HG03039 (cell line): ENCODE results near the gene MAN1A2.
"Not testable (repeated sequence)": the region's sequence is repeated elsewhere in the genome, so short reads cannot be mapped to it uniquely, and the experiment has no call there.

Source experiments
- ATAC-seq: cut with Tn5 transposase; IDR thresholded peaks from one replicate; pipeline ENCODE4 v1.9.1; 2021; ENCODE audit warnings: mild to moderate bottlenecking, moderate library complexity; ENCODE audit not compliant: unreplicated experiment

MAN1A2 gene

GRCh38 chr1:117396636-117397035, 29.4 kb downstream of the MAN1A2 start:
- ATAC-seq: no peak

- ATAC-seq: no peak
Observed at GRCh38 chr1:117398957-117399356, 31.7 kb downstream of the MAN1A2 start.

- no peak for ATAC-seq
Observed at GRCh38 chr1:117401761-117402160, 34.5 kb downstream of the MAN1A2 start.

GRCh38 chr1:117403597-117403996, 36.3 kb downstream of the MAN1A2 start:
- ATAC-seq: no peak

DNA sequence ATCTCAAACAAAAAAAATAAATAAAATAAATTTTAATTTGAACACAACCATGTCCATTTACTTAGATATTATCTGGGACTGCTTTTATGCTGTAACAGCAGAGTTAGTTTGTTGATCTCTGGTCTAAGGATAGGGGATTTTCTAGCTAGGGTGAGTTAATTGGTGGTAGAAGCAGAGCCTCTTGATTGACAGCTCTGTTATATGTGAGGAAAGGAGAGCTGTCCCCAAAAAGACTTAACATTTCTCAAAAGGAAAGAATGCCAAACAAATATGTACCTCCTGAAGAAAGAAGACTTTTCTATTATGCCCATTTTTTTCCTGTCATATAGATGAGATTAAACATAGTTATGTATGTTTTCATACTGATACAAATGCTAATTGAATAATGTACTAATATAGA, 37.8 kb downstream of the MAN1A2 start:
- ATAC-seq: no peak

DNA sequence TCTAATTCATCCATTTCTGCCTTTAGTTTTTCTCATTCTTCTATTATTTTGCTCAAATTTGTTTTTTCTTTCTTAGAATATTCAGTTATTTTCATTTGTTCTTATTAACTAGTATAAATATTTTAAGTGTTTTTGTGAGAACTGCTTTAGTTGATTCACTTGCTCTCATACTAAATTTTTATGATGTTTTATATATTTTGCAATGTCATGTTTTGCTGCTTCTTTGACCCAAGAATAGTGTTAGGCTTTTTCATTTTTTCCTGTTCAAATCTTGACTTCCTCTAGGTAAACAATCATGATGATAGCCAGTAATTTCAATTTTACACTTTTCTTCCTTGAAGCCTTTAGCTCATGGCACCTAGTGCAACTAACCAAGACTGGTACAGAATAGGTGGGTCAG, 45.2 kb downstream of the MAN1A2 start:
- ATAC-seq: no peak

DNA sequence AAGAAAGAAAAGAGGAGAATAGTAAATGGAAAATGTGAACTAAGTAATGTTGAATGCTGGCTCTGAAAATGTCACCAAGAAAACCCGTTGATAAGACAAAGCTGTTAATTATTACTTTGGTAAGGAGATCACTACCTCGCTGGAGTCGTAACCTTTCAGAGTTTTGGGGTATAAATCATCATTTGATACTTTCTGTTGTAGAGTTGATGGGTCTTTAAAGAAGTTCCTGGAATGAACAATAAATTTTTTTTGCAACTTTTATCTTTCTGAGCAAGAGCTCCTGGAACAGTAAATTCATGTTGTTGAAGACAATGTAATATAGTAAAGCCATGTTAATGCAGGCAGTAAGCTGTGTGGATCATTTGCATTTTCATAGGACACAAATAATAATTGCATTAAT, 46.2 kb downstream of the MAN1A2 start:
- ATAC-seq: no peak

GRCh38 chr1:117414943-117415342, 47.7 kb downstream of the MAN1A2 start:
- no peak for ATAC-seq

GRCh38 chr1:117416004-117416403, 48.8 kb downstream of the MAN1A2 start:
- no peak for ATAC-seq

GRCh38 chr1:117416546-117417125, 49.4 kb downstream of the MAN1A2 start:
- ATAC-seq: no peak

DNA sequence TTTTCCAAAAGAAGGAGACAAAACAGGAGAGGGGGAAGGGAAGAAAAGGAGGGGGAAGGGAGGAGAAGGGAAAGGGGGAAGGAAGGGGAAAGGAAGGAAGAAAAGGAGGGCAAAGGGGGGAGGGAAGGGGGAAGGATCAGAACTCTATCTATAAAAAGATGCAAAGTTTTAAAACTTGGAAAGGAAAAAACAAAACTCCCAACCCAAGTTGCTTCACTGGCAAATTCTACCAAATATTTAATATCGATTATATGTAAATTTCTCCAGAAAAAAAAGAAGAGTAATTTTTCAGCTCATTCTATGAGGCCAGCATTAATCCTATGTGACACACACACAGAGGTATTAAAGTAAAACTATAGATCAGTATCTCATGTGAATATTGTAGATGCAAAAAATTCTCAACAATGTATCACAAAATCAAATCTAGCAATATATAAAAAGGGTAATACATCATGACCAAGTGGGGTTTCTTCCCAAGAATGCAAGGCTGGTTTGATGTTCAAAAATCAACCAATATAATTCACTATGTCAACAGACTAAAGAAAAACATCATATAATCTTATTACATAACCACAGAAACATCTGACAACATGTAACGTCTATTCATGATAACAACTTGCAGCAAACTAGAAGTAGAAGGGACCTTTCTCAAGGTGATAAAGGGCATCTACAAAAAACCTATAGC, 57.9 kb downstream of the MAN1A2 start:
- ATAC-seq: no peak

DNA sequence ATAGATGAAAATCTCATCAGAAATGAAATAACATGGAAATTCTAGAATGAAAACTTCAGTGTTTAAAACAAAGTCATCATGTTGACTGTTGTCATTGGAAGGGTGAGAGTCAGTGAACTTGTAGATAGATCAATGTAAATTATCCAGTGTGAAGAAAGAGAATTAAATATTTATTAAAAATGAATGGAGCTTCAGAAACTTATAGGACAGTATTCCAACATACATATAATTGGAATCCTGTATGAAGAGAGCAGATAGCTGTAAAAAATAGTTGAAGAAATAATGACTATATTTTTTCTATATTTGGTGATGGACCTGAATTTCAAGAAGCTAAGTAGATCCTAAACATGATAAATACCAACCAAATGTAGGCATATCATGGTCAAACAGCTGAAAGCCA, 60.0 kb downstream of the MAN1A2 start:
- ATAC-seq: no peak

GRCh38 chr1:117433943-117434342, 66.7 kb downstream of the MAN1A2 start:
- no peak for ATAC-seq

- ATAC-seq: no peak
Observed at GRCh38 chr1:117436513-117436912, 69.3 kb downstream of the MAN1A2 start.

DNA sequence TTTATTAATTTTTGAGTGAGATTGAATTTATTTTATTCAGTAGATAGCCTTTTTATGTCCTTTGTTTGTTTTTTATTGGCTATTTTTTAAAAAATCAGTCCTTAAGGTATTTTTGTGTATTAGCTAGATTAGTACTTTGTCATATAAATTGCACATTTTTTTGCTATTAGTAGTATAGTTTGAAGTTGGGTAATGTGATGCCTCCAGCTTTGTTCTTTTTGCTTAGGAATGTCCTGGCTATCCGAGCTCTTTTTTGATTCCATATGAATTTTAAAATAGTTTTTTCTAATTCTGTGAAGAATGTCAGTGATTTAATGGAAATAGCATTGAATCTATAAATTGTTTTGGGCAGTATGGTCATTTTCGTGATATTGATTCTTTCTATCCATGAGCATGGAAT, 80.4 kb downstream of the MAN1A2 start:
- no peak for ATAC-seq

- no peak for ATAC-seq
Observed at GRCh38 chr1:117452216-117452615, 85.0 kb downstream of the MAN1A2 start.

DNA sequence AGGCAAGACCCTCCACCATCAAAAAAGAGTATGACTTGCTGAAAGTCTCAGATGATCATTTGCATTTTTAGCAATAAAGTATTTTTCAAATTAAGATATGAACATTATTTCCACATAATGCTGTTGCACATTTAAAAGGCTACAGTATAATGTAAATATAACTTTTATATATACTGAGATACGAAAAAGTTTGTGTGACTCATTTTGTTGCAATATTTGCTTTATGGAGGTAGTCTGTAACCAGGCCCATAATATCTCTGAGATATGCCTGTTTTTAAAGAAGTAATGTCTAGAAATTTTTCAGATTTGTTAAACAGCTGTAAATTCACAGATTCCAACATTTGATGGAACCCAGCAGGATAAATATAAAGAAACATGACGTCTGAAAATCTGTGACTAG, 86.7 kb downstream of the MAN1A2 start:
- no peak for ATAC-seq

DNA sequence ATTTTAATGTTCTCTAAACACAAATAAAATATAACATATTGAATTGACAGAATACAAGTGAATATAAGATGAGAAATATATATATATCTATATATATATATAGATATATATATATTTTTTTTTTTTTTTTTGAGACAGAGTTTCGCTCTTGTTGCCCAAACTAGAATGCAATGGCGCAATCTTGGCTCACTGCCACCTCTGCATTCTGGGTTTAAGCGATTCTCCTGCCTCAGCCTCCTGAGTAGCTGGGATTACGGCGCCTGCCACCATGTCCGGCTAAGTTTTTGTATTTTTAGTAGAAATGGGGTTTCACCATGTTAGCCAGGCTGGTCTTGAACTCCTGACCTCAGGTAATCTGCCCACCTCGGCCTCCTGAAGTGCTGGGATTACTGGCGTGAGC, 91.2 kb downstream of the MAN1A2 start:
- not testable (repeated sequence) for ATAC-seq

DNA sequence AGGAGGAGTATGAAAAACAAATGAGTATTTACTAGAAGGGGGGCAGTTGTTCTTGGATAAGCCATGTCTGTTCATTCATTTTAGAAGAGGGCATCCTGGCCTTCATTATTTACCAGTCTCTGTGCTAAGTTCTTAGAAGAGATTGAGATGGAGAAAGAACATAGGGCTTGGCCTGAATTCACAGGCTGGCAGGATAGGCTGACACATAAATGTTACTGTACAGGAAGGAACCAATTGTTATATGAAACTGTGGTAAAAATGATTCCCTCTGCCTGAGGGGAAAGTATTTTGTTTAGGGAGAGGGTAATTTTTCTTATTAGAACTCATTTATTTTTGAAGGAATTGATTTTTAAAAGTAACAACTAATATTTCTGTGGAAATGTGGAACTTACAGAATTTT, 99.5 kb downstream of the MAN1A2 start:
- no peak for ATAC-seq

- no peak for ATAC-seq
Observed at GRCh38 chr1:117467336-117467735, 100.1 kb downstream of the MAN1A2 start.

DNA sequence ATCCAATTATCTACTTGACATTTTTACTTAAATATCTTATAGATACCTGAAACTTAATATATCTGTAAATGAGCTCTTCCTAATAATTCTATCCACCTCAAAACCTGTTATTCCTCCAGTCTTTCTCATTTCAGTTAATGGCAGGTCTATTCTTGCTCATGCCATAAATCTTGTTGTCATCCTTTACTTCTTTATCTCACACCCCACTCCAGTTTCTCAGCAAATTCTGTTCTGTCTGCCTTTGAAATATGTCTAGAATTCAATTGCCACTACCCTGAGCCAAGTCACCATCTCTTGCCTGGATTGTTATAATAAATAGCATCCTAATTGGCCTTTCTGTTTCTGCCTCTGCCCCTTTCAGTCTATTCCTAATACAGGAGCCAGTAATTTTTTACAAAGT, 105.8 kb downstream of the MAN1A2 start:
- no peak for ATAC-seq

DNA sequence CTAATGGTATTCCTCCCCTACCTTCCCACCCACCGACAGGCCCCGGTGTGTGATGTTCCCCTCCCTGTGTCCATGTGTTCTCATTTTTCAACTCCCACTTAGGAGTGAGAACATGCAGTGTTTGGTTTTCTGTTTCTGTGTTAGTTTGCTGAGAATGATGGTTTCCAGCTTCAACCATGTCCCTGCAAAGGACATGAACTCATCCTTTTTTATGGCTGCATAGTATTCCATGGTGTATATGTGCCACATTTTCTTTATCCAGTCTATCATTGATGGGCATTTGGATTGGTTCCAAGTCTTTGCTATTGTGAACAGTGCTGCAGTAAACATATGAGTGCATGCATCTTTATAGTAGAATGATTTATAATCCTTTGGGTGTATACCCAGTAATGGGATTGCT, 108.2 kb downstream of the MAN1A2 start:
- not testable (repeated sequence) for ATAC-seq

GRCh38 chr1:117479086-117479485, 111.8 kb downstream of the MAN1A2 start:
- ATAC-seq: no peak
